HepG2 (cell line): ENCODE data around the gene TMEM273. TPM values are rescaled to one million over a fixed set of nuclear protein-coding genes. Genes with fewer than 3 reads are reported as not detected.

Source experiments
- ATAC-seq: fragments of 200-7000 bp; cut with Tn5 transposase; 3 replicates; pipeline ENCODE4 v1.9.1; 2020; ENCODE audit warnings: mild to moderate bottlenecking, moderate library complexity
- BruUV-seq: library from RNA; stranded (reverse); fragments of 400-500 nt; replicated peaks from 2 replicates; lab custom pipeline; 2021; lab: Mats Ljungman, UMichigan
- CTCF ChIA-PET: fragments of 300-600 bp; formaldehyde crosslinking; extraction: SDS; loops from one replicate; lab custom pipeline; 2021; ENCODE audit warnings: low total read pairs, inconsistent platforms, low intra/inter-chr PET ratio; lab: Yijun Ruan, JAX
- POLR2A ChIA-PET: fragments of 350-600 bp; sonication (Branson Sonifier 250); formaldehyde crosslinking; loops from one replicate; lab custom pipeline; 2020; ENCODE audit warnings: antibody characterized with exemption, inconsistent platforms; lab: Yijun Ruan, JAX
- DNase-seq: peaks from one replicate; pipeline ENCODE4 v3.0.0-alpha.2; 2015; ENCODE audit warnings: low spot score
- FAIRE-seq: peaks from 3 replicates; lab custom pipeline; 2011; peaks lifted over from hg19 to GRCh38; lab: Jason Lieb, UNC
- H2AFZ ChIP-seq: one replicate; pipeline ENCODE4 v1.6.1; 2011; ENCODE audit warnings: low read length, inconsistent platforms
- H3K27ac ChIP-seq: fragments of 300-600 bp; 3 replicates; pipeline ENCODE4 v1.8.0; 2011; ENCODE audit warnings: mixed run types, mild to moderate bottlenecking, mixed read lengths, low read length, inconsistent platforms; ENCODE audit not compliant: insufficient read depth; ENCODE audit errors: extremely low read length
- H3K27me3 ChIP-seq, 2 experiments: fragments of 200-600 bp in 1 of 2; 2 replicates in 1 of 2; 3 replicates in 1 of 2; pipeline versions ENCODE4 v1.6.0 to v1.8.0; 2011; ENCODE audit warnings: low read length in 2 of 2, mild to moderate bottlenecking in 2 of 2, moderate library complexity in 2 of 2, inconsistent platforms in 1 of 2; ENCODE audit not compliant: insufficient read depth in 2 of 2, control insufficient read depth in 1 of 2
- H3K36me3 ChIP-seq, 2 experiments: fragments of 200-600 bp in 1 of 2; replicated peaks in 1 of 2; 2 replicates in 1 of 2; 3 replicates in 1 of 2; pipeline versions ENCODE4 v1.5.1 to v1.8.0; 2011; ENCODE audit warnings: low read length in 2 of 2, inconsistent platforms in 1 of 2; ENCODE audit not compliant: insufficient read depth in 2 of 2, control insufficient read depth in 1 of 2
- H3K4me1 ChIP-seq: 2 replicates; pipeline ENCODE4 v1.5.1; 2012; ENCODE audit warnings: low read length, inconsistent platforms; ENCODE audit not compliant: insufficient read depth
- H3K4me2 ChIP-seq: 2 replicates; pipeline ENCODE4 v1.6.0; 2011; ENCODE audit warnings: low read depth, low read length, inconsistent platforms
- H3K4me3 ChIP-seq, 3 experiments: fragments of 200-600 bp in 1 of 3; sonication (generic), shearing (Covaris generic) in 1 of 3; replicated peaks in 1 of 3; 2 replicates each; pipeline ENCODE4 v1.5.1; 2011 to 2016; ENCODE audit warnings: low read length in 3 of 3, inconsistent platforms in 2 of 3, low read depth in 2 of 3, mild to moderate bottlenecking in 2 of 3, control low read depth in 1 of 3, mixed read lengths in 1 of 3; ENCODE audit not compliant: insufficient read depth in 1 of 3
- H3K79me2 ChIP-seq: one replicate; pipeline ENCODE4 v1.6.1; 2011; ENCODE audit warnings: low read length, inconsistent platforms; ENCODE audit not compliant: insufficient read depth
- H3K9ac ChIP-seq: 2 replicates; pipeline ENCODE4 v1.6.0; 2011; ENCODE audit warnings: mild to moderate bottlenecking, low read depth, low read length, inconsistent platforms; ENCODE audit not compliant: insufficient read depth
- H3K9me3 ChIP-seq: 2 replicates; pipeline ENCODE4 v1.5.1; 2012; ENCODE audit warnings: mild to moderate bottlenecking, low read length
- H4K20me1 ChIP-seq: 2 replicates; pipeline ENCODE4 v1.6.0; 2011; ENCODE audit warnings: inconsistent platforms, mild to moderate bottlenecking, low read length, moderate library complexity; ENCODE audit not compliant: insufficient read depth
- CENPBD1 ChIP-seq: sonication (generic); formaldehyde crosslinking; IDR thresholded peaks from 2 replicates; pipeline ENCODE4 v1.8.0; 2022; ENCODE audit warnings: missing genetic modification reagents, low read depth, mild to moderate bottlenecking, borderline replicate concordance
- CREB1 ChIP-seq, 2 experiments: fragments of 450-650 bp in 1 of 2; IDR thresholded peaks; 2 replicates each; pipeline ENCODE4 v1.6.1; 2016 to 2017; ENCODE audit warnings: control low read depth in 1 of 2, mild to moderate bottlenecking in 1 of 2, missing compliant biosample characterization in 1 of 2, missing genetic modification characterization in 1 of 2
- KLF6 ChIP-seq: IDR thresholded peaks from 2 replicates; pipeline ENCODE4 v1.8.0; 2016; ENCODE audit warnings: missing biosample characterization, missing genetic modification reagents
- PRDM10 ChIP-seq: sonication (generic); formaldehyde crosslinking; IDR thresholded peaks from 2 replicates; pipeline ENCODE4 v1.4.0; 2020; ENCODE audit warnings: low read depth, missing genetic modification reagents
- RBM22 ChIP-seq: fragments of 200-400 bp; formaldehyde crosslinking; optimal IDR thresholded peaks from 2 replicates; pipeline ENCODE3; 2017; ENCODE audit warnings: mild to moderate bottlenecking, low read length, moderate library complexity
- RORA ChIP-seq: sonication (generic); formaldehyde crosslinking; IDR thresholded peaks from 2 replicates; pipeline ENCODE4 v1.5.0; 2020; ENCODE audit warnings: mild to moderate bottlenecking, missing genetic modification reagents, moderate library complexity
- ZBTB33 ChIP-seq: sonication (generic); formaldehyde crosslinking; IDR thresholded peaks from 2 replicates; pipeline ENCODE4 v1.4.0; 2020; ENCODE audit warnings: missing genetic modification reagents
- ZBTB4 ChIP-seq: sonication (generic); formaldehyde crosslinking; IDR thresholded peaks from 2 replicates; pipeline ENCODE4 v1.4.0; 2020; ENCODE audit warnings: missing genetic modification reagents, mild to moderate bottlenecking, borderline replicate concordance
- WGBS: methylation state at CpG from one replicate; pipeline ENCODE4 v1.1.6; 2017; ENCODE audit warnings: low lambda C conversion rate; 5-methylcytosine and 5-hydroxymethylcytosine counted together
- in situ Hi-C: cut with HindIII; loops from 2 replicates; pipeline ENCODE4 v1.10.0; 2017; ENCODE audit warnings: low pct_unique_long_range_greater_than_20kb; ENCODE audit not compliant: extremely low pct_ligation_motif_present
- intact Hi-C: fragments of 100-400 bp; cut with micrococcal nuclease; formaldehyde crosslinking; loops from one replicate; pipeline ENCODE4 v1.10.0; 2022; ENCODE audit not compliant: unreplicated experiment
- polyA plus RNA-seq, 8 experiments: library from polyadenylated mRNA; depleted of rRNA in 3 of 8; stranded (reverse) in 7 of 8; unstranded in 1 of 8; fragments of >200 nt; fragmentation: Illumina TruSeq in 4 of 8; extraction: Trizol in 4 of 8; gene quantifications; 2 replicates each; pipeline versions ENCODE4 v1.2.1 to v1.2.3, GENCODE V29; 2011 to 2016; ENCODE audit warnings: low read depth in 4 of 8, missing spikeins in 1 of 8, mixed read lengths in 1 of 8; ENCODE audit not compliant: insufficient read depth in 1 of 8
- total RNA-seq, 5 experiments: library from RNA; depleted of rRNA; stranded (reverse); fragments of >200 nt; fragmentation: Illumina TruSeq; extraction: Trizol; gene quantifications; 2 replicates each; pipeline ENCODE4 v1.2.3, GENCODE V29; 2016; ENCODE audit warnings: low read depth in 1 of 5

Gene TMEM273
- total and polyA plus RNA-seq, 2 of the 13 experiments (the other 11 are each of a cell fraction or from before 2014, with no cell fraction given), result not detected

GRCh38 chr10:49113741-49114141, 74.5 kb downstream of the TMEM273 start:
- DNase-seq, result no peak
- Histone ChIP-seq H3K9me3 (no peaks in the 10 kb centered on the region), H3K27me3 (peaks cover 2 to 8% of the 10 kb centered on the region in 2 experiments; a peak in 2 of 5 replicates), H3K79me2 (no peaks in the 10 kb centered on the region), H3K27ac (no peak overlapping the region), H3K4me3 (no peak overlapping the region), H3K36me3 (no peaks in the 10 kb centered on the region), H4K20me1 (no peaks in the 10 kb centered on the region), H3K9ac (no peak overlapping the region), H2AFZ (no peak overlapping the region), H3K4me1 (no peaks in the 10 kb centered on the region), H3K4me2 (no peak overlapping the region)
- ATAC-seq, result no peak
- intact Hi-C loops (no loop called here), in situ Hi-C loops (no loop called here)
- no TSS peak for BruUV-seq
- FAIRE-seq, result no peak
- ChIA-PET POLR2A (no interaction called here), CTCF (no interaction called here)
- TF ChIP-seq PRDM10 (CRISPR knock-in tag) (no peak), RORA (CRISPR knock-in tag) (no peak)
- WGBS, result 38% methylated on average over 2 of the region's 3 CpGs

GRCh38 chr10:49112851-49113250, 75.3 kb downstream of the TMEM273 start:
- no peak overlapping the region for H3K4me3 ChIP-seq
- H4K20me1 ChIP-seq, result no peaks in the 10 kb centered on the region
- H3K4me2 ChIP-seq, result no peak overlapping the region
- no peaks in the 10 kb centered on the region for H3K36me3 ChIP-seq
- ChIA-PET CTCF (no interaction called here), POLR2A (no interaction called here)
- ATAC-seq (no peak), DNase-seq (no peak), FAIRE-seq (no peak)
- no TSS peak for BruUV-seq
- H3K27ac ChIP-seq, result no peak overlapping the region
- intact Hi-C loops, result no loop called here
- 6% methylated on average over 1 of the region's 3 CpGs for WGBS
- H3K9ac ChIP-seq, result no peak overlapping the region
- H3K9me3 ChIP-seq, result no peaks in the 10 kb centered on the region
- no peak overlapping the region for H2AFZ ChIP-seq
- in situ Hi-C loops, result no loop called here
- peaks cover 2 to 8% of the 10 kb centered on the region in 2 experiments; a peak in 2 of 5 replicates for H3K27me3 ChIP-seq
- no peaks in the 10 kb centered on the region for H3K79me2 ChIP-seq
- no peaks in the 10 kb centered on the region for H3K4me1 ChIP-seq
- TF ChIP-seq RBM22, result no peak
- no peak for TF ChIP-seq KLF6
- no peak for TF ChIP-seq CENPBD1
- TF ChIP-seq CREB1 (IDR thresholded peaks at IDR 0.05), result no peak
- no peak for TF ChIP-seq CREB1 (CRISPR knock-in tag; IDR thresholded peaks at IDR 0.05)
- no peak for TF ChIP-seq ZBTB4 (CRISPR knock-in tag)
- TF ChIP-seq ZBTB33 (CRISPR knock-in tag), result no peak
